Measurements from ENCODE around the gene UBTFL1.
"Not testable (repeated sequence)": the region's sequence is repeated elsewhere in the genome, so short reads cannot be mapped to it uniquely, and the experiment has no call there.

UBTFL1 gene

GRCh38 chr11:90085650-90086049 lies at the start of gene UBTFL1:
Gene UBTFL1, plus strand, starts transcription at chr11:90085950. Its CDS starts 0 bp downstream, at chr11:90085950.
- DNase-seq = not testable (repeated sequence)

- DNase-seq = not testable (repeated sequence)
These were observed 34.0 kb upstream of the UBTFL1 start for GRCh38 chr11:90051591-90052209.

GRCh38 chr11:90052311-90052710 lies 33.4 kb upstream of the UBTFL1 start:
- DNase-seq = not testable (repeated sequence)

- DNase-seq = not testable (repeated sequence)
These were observed 32.2 kb upstream of the UBTFL1 start for GRCh38 chr11:90053545-90053944.

- not testable (repeated sequence) for DNase-seq
These were observed 3.0 kb downstream of the UBTFL1 start for GRCh38 chr11:90088731-90089130.

GRCh38 chr11:90095230-90095924 lies 9.6 kb downstream of the UBTFL1 start:
- not testable (repeated sequence) for DNase-seq

- not testable (repeated sequence) for DNase-seq
These were observed 12.5 kb downstream of the UBTFL1 start for GRCh38 chr11:90098261-90098660.

- DNase-seq = no peak
These were observed 14.7 kb downstream of the UBTFL1 start for GRCh38 chr11:90100431-90100830.

- no peak for DNase-seq
These were observed 27.8 kb downstream of the UBTFL1 start for GRCh38 chr11:90113541-90113940.

- no peak for DNase-seq
These were observed 34.4 kb downstream of the UBTFL1 start for GRCh38 chr11:90120191-90120590.

GRCh38 chr11:90124371-90124770 lies 38.6 kb downstream of the UBTFL1 start:
- DNase-seq = no peak

GRCh38 chr11:90124946-90125345 lies 39.2 kb downstream of the UBTFL1 start:
- DNase-seq = no peak

GRCh38 chr11:90133560-90134477 lies 48.1 kb downstream of the UBTFL1 start:
- no peak for DNase-seq

- peak; percentile 19 for DNase-seq
These were observed 48.8 kb downstream of the UBTFL1 start, which contains the start of gene NAALAD2 for GRCh38 chr11:90134478-90135003. Gene NAALAD2, plus strand, starts transcription at chr11:90134663. Its CDS starts 96 bp downstream, at chr11:90134759.

GRCh38 chr11:90135016-90135415 lies 49.3 kb downstream of the UBTFL1 start:
- no peak for DNase-seq

All from EL (cell line).